Measurements from ENCODE around the gene NUBPL.

Gene NUBPL, protein sequence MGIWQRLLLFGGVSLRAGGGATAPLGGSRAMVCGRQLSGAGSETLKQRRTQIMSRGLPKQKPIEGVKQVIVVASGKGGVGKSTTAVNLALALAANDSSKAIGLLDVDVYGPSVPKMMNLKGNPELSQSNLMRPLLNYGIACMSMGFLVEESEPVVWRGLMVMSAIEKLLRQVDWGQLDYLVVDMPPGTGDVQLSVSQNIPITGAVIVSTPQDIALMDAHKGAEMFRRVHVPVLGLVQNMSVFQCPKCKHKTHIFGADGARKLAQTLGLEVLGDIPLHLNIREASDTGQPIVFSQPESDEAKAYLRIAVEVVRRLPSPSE

DNA sequence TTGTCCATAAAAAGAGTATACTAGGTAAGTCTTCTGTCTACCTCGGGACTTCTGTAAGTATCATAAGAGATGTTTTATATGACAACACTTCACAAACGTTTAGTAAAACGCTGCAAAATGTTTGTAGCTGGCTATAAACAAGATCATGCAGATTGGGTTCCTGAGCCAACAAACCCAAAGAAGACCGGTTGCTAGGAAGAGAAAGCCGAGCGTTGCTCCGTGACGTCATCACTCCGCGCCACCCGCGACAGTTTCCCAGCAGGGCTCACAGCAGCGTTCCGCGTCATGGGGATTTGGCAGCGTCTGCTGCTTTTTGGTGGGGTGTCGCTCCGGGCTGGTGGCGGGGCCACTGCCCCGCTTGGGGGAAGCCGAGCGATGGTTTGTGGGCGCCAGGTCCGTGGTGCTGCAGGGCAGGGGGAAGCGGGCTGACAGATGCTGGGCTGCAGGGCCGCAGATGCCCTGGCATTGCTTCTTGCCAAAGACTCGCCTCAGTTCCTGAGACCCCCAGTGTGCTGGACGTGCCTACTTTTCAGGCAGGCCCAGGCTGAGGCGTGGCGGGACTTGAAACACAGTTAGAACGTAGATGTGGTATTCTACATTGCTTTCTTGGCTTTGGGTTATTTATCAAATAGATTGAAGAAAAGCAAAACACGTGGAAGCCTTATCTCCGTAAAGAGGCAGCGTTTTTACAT lies at the start of gene NUBPL:
TSS of gene NUBPL (plus strand) at position 250 of the 692 bp plus-strand sequence. CDS start at position 286, 36 bp downstream.
- Histone ChIP-seq H3K9ac (ENCODE audit: low read depth in 1 of 2, low read length in 2 of 2) (peak within 1 kb of the TSS; percentile 78 to 99), H3K9me3 (ENCODE audit: control insufficient read depth in 1 of 2, low read length in 2 of 2) (no peaks in the 10 kb centered on the region), H3K36me3 (ENCODE audit: control insufficient read depth in 1 of 2, insufficient read depth in 2 of 2, low read length in 2 of 2) (no peaks in the 10 kb centered on the region), H3K27me3 (ENCODE audit: control insufficient read depth in 1 of 2, insufficient read depth in 2 of 2, low read length in 2 of 2) (no peaks in the 10 kb centered on the region), H3K27ac (ENCODE audit: low read depth, low read length) (peak within 1 kb of the TSS; percentile 76), H3K4me1 (ENCODE audit: control insufficient read depth in 1 of 2, insufficient read depth in 2 of 2, low read length in 2 of 2) (peaks cover 0 to 5% of the 10 kb centered on the region in 2 donors), H3K4me3 (ENCODE audit: low read depth in 1 of 2, low read length in 2 of 2) (peak within 1 kb of the TSS; percentile 94 to 99)

DNA sequence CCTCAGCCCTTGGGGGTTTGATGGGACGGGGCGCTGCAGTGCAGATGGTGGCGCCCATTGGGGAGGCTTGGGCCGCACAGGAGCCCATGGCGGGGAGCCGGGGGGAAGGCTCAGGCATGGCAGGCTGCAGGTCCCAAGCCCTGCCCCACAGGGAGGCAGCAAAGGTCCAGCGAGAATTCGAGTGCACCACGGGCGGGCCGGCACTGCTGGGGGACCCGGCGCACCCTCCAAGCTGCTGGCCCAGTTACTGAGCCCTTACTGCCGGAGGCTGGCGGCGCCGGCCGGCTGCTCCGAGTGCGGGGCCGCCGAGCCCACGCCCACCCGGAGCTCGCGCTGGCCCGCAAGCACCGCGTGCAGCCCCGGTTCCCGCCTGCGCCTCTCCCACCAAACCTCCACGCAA lies 34.1 kb upstream of the NUBPL start:
- H3K9ac ChIP-seq (ENCODE audit: low read depth in 1 of 2, low read length in 2 of 2), result no peak overlapping the region
- no peak overlapping the region for H3K27ac ChIP-seq (ENCODE audit: low read depth, low read length)
- no peaks in the 10 kb centered on the region for H3K9me3 ChIP-seq (ENCODE audit: control insufficient read depth in 1 of 2, low read length in 2 of 2)
- H3K4me3 ChIP-seq (ENCODE audit: low read depth in 1 of 2, low read length in 2 of 2), result no peak overlapping the region
- no peaks in the 10 kb centered on the region for H3K4me1 ChIP-seq (ENCODE audit: control insufficient read depth in 1 of 2, insufficient read depth in 2 of 2, low read length in 2 of 2)
- no peaks in the 10 kb centered on the region for H3K36me3 ChIP-seq (ENCODE audit: control insufficient read depth in 1 of 2, insufficient read depth in 2 of 2, low read length in 2 of 2)
- no peaks in the 10 kb centered on the region for H3K27me3 ChIP-seq (ENCODE audit: control insufficient read depth in 1 of 2, insufficient read depth in 2 of 2, low read length in 2 of 2)

DNA sequence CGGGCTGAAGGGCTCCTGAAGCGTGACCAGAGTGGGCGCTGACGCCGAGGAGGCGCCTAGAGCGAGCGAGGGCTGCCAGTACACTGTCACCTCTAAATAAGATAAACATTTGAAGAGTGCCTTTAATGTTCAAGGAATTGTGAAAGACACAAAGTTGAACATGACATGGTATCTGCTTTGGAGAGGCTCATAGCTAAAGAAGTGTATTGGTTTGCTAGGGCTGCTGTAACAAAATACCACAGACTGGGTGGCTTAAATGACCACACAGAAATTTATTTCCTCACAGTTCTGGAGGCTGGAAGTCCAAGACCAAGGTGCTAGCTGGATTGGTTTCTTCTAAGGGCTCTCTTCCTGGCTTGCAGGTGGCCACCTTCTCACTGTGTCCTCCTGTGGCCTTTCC lies 33.7 kb upstream of the NUBPL start:
- no peak overlapping the region for H3K27ac ChIP-seq (ENCODE audit: low read depth, low read length)
- no peak overlapping the region for H3K9ac ChIP-seq (ENCODE audit: low read depth in 1 of 2, low read length in 2 of 2)
- H3K36me3 ChIP-seq (ENCODE audit: control insufficient read depth in 1 of 2, insufficient read depth in 2 of 2, low read length in 2 of 2), result no peaks in the 10 kb centered on the region
- no peak overlapping the region for H3K4me3 ChIP-seq (ENCODE audit: low read depth in 1 of 2, low read length in 2 of 2)
- no peaks in the 10 kb centered on the region for H3K4me1 ChIP-seq (ENCODE audit: control insufficient read depth in 1 of 2, insufficient read depth in 2 of 2, low read length in 2 of 2)
- H3K9me3 ChIP-seq (ENCODE audit: control insufficient read depth in 1 of 2, low read length in 2 of 2), result no peaks in the 10 kb centered on the region
- no peaks in the 10 kb centered on the region for H3K27me3 ChIP-seq (ENCODE audit: control insufficient read depth in 1 of 2, insufficient read depth in 2 of 2, low read length in 2 of 2)

DNA sequence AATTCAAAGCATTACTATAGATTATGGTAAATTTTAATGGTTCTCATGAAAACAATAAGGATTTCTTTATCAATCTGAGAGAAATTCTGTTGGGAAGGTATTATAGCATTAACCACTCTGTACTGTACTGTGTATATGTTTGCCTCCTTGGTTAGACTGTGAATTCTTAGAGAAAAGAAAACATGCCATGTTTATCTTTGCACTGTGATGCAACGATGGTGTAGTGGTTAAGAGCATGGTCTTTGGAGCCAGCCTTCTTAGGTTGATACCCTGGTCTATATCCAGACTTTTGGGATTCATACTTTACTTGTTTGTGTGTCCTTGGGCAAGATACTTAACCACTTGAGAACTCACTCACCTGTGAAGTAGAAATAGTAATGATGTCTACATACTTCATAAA lies 32.2 kb upstream of the NUBPL start:
- Histone ChIP-seq H3K4me3 (ENCODE audit: low read depth in 1 of 2, low read length in 2 of 2) (no peak overlapping the region), H3K27ac (ENCODE audit: low read depth, low read length) (no peak overlapping the region), H3K9ac (ENCODE audit: low read depth in 1 of 2, low read length in 2 of 2) (no peak overlapping the region), H3K27me3 (ENCODE audit: control insufficient read depth in 1 of 2, insufficient read depth in 2 of 2, low read length in 2 of 2) (no peaks in the 10 kb centered on the region), H3K4me1 (ENCODE audit: control insufficient read depth in 1 of 2, insufficient read depth in 2 of 2, low read length in 2 of 2) (no peaks in the 10 kb centered on the region), H3K36me3 (ENCODE audit: control insufficient read depth in 1 of 2, insufficient read depth in 2 of 2, low read length in 2 of 2) (no peaks in the 10 kb centered on the region), H3K9me3 (ENCODE audit: control insufficient read depth in 1 of 2, low read length in 2 of 2) (no peaks in the 10 kb centered on the region)

DNA sequence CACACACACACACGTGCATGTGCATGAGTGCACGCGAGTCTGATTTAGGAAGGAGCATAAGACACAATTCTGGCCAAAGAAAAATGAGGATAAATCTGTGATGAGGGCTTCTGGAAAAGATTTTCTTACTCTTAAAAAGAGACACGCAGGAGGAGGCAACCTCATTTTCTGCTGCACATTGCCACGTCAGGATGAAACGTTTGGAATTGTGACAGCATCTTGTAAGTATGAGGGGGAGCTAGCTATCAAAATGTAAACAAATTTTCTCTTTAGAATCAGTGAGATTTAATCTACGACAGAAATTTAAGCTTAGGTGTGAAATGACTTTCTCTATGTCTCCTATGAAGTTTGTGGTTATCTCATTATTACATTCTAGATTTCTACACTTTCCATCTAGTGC lies 31.1 kb upstream of the NUBPL start:
- no peak overlapping the region for H3K27ac ChIP-seq (ENCODE audit: low read depth, low read length)
- H3K36me3 ChIP-seq (ENCODE audit: control insufficient read depth in 1 of 2, insufficient read depth in 2 of 2, low read length in 2 of 2), result no peaks in the 10 kb centered on the region
- H3K9me3 ChIP-seq (ENCODE audit: control insufficient read depth in 1 of 2, low read length in 2 of 2), result no peaks in the 10 kb centered on the region
- no peaks in the 10 kb centered on the region for H3K4me1 ChIP-seq (ENCODE audit: control insufficient read depth in 1 of 2, insufficient read depth in 2 of 2, low read length in 2 of 2)
- H3K9ac ChIP-seq (ENCODE audit: low read depth in 1 of 2, low read length in 2 of 2), result no peak overlapping the region
- H3K27me3 ChIP-seq (ENCODE audit: control insufficient read depth in 1 of 2, insufficient read depth in 2 of 2, low read length in 2 of 2), result no peaks in the 10 kb centered on the region
- no peak overlapping the region for H3K4me3 ChIP-seq (ENCODE audit: low read depth in 1 of 2, low read length in 2 of 2)

DNA sequence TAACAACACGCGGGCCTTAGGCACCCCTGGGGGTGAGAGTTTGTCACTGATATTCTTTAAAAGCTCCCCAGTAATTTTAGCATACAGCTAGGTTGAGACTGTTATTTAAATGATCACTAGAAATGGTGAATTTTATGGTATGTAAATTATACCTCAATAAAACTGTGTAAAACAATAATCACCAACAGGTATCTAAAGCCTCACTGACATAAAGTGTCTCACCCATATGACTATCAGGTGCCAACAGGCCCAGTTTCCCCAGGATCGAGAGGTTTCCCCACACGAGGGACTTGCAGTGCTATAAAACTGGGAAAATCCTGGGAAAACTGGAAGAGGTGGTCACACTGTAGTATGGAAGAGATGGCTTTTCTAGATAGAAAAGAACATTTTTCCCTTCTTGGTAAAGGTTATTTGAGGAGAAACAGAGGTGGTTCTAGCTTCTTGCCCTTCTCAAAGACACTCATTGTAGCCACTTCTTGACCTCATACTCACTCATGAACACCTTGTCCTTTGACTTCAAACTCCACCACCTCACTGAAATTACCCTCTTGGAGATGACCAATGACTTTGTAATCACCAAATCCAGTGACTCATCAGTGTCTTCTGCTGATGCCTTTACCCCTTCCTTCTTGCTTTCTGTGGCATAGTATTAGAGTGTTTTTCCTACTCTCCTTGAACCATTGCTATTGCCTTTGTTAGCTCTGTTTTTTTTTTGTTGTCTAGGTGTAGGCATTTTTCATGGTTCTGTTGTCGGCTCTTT lies 24.8 kb upstream of the NUBPL start:
- H3K9me3 ChIP-seq (ENCODE audit: control insufficient read depth in 1 of 2, low read length in 2 of 2), result no peaks in the 10 kb centered on the region
- no peak overlapping the region for H3K4me3 ChIP-seq (ENCODE audit: low read depth in 1 of 2, low read length in 2 of 2)
- H3K27ac ChIP-seq (ENCODE audit: low read depth, low read length), result no peak overlapping the region
- no peaks in the 10 kb centered on the region for H3K4me1 ChIP-seq (ENCODE audit: control insufficient read depth in 1 of 2, insufficient read depth in 2 of 2, low read length in 2 of 2)
- H3K9ac ChIP-seq (ENCODE audit: low read depth in 1 of 2, low read length in 2 of 2), result no peak overlapping the region
- no peaks in the 10 kb centered on the region for H3K36me3 ChIP-seq (ENCODE audit: control insufficient read depth in 1 of 2, insufficient read depth in 2 of 2, low read length in 2 of 2)
- H3K27me3 ChIP-seq (ENCODE audit: control insufficient read depth in 1 of 2, insufficient read depth in 2 of 2, low read length in 2 of 2), result no peaks in the 10 kb centered on the region

DNA sequence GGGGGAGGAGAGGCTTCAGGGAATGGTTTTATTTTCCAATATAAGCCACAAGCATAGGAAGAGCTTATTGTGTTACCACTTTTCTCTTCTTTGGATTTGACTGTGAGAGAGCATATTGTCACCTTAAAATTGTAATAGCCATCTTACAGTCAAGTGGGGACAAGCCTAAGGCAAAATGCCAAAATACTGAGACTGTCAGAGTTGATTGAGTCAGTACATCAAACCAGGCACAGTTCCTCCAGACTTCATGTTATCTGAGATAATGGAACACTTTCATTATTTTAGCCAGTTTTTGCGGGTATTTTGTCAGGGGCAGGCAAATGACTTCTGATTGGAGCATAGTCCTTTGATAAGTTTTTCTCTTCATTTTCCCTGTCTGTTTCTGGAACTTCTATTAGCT lies 19.5 kb upstream of the NUBPL start:
- no peak overlapping the region for H3K9ac ChIP-seq (ENCODE audit: low read depth in 1 of 2, low read length in 2 of 2)
- no peaks in the 10 kb centered on the region for H3K9me3 ChIP-seq (ENCODE audit: control insufficient read depth in 1 of 2, low read length in 2 of 2)
- no peaks in the 10 kb centered on the region for H3K27me3 ChIP-seq (ENCODE audit: control insufficient read depth in 1 of 2, insufficient read depth in 2 of 2, low read length in 2 of 2)
- no peaks in the 10 kb centered on the region for H3K36me3 ChIP-seq (ENCODE audit: control insufficient read depth in 1 of 2, insufficient read depth in 2 of 2, low read length in 2 of 2)
- H3K4me3 ChIP-seq (ENCODE audit: low read depth in 1 of 2, low read length in 2 of 2), result no peak overlapping the region
- H3K27ac ChIP-seq (ENCODE audit: low read depth, low read length), result no peak overlapping the region
- no peaks in the 10 kb centered on the region for H3K4me1 ChIP-seq (ENCODE audit: control insufficient read depth in 1 of 2, insufficient read depth in 2 of 2, low read length in 2 of 2)

DNA sequence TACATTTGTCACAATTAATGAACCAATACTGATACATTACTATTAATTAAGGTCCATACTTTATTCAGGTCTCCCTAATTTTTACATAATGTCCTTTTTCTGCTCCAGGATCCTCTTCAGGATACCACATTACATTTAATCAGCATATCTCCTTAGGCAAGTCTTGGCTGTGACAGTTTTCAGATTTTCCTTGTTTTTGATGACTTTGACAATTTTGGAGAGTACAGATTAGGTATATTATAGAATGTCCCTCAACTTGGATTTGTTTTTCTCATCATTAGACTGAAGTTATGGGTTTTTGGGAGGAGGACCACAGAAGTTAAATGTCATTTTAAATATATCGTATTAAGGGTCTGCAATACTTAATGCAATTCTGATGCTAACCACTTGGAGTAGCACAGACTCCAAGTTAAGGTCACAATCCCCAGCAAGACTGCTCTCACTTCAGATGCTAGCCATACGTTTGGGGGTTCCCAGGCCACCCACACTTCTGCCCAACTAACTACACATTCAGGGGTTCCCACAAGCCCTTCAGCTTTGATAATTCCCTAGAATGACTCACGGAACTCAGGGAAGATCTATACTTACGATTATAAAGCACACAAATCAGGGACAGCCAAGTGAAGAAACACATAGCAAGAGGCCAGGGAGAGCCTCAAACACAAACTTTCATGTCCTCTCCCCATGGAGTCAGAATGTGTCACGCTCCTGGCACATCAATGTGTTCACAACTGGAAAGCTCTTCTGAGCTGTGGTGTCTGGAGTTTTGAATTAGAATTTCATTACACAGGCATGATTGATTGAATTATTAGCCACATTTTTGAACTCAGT lies 17.0 kb upstream of the NUBPL start:
- Histone ChIP-seq H3K4me1 (ENCODE audit: control insufficient read depth in 1 of 2, insufficient read depth in 2 of 2, low read length in 2 of 2) (no peaks in the 10 kb centered on the region), H3K36me3 (ENCODE audit: control insufficient read depth in 1 of 2, insufficient read depth in 2 of 2, low read length in 2 of 2) (no peaks in the 10 kb centered on the region), H3K4me3 (ENCODE audit: low read depth in 1 of 2, low read length in 2 of 2) (no peak overlapping the region), H3K9me3 (ENCODE audit: control insufficient read depth in 1 of 2, low read length in 2 of 2) (no peaks in the 10 kb centered on the region), H3K27ac (ENCODE audit: low read depth, low read length) (no peak overlapping the region), H3K27me3 (ENCODE audit: control insufficient read depth in 1 of 2, insufficient read depth in 2 of 2, low read length in 2 of 2) (no peaks in the 10 kb centered on the region), H3K9ac (ENCODE audit: low read depth in 1 of 2, low read length in 2 of 2) (no peak overlapping the region)

DNA sequence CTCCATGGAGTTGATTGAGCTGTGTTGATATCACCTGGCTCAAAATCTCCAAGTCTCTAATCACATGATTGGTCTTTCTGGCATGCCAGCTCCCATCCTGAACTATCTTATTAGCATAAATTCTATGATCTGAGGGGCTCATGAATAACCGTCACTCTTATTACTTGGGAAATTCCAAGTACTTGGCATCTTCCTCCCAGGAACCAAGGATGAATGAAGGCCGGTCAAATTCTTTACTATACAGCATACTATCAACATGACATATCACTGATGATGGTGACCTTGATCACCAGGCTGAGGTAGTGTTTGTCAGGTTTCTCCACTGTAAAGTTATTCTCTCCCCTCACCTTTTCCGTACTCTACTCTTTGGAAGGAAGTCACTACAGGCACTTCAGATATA lies 16.4 kb upstream of the NUBPL start:
- Histone ChIP-seq H3K9ac (ENCODE audit: low read depth in 1 of 2, low read length in 2 of 2) (no peak overlapping the region), H3K9me3 (ENCODE audit: control insufficient read depth in 1 of 2, low read length in 2 of 2) (no peaks in the 10 kb centered on the region), H3K27ac (ENCODE audit: low read depth, low read length) (no peak overlapping the region), H3K36me3 (ENCODE audit: control insufficient read depth in 1 of 2, insufficient read depth in 2 of 2, low read length in 2 of 2) (no peaks in the 10 kb centered on the region), H3K27me3 (ENCODE audit: control insufficient read depth in 1 of 2, insufficient read depth in 2 of 2, low read length in 2 of 2) (no peaks in the 10 kb centered on the region), H3K4me3 (ENCODE audit: low read depth in 1 of 2, low read length in 2 of 2) (no peak overlapping the region), H3K4me1 (ENCODE audit: control insufficient read depth in 1 of 2, insufficient read depth in 2 of 2, low read length in 2 of 2) (no peaks in the 10 kb centered on the region)
